ENCODE results near the gene GAL3ST2. TPM values are rescaled to one million over a fixed set of nuclear protein-coding genes. Genes with fewer than 3 reads are reported as not detected.

The GAL3ST2 gene
- total and polyA plus RNA-seq, 5 donors from 2014 or later = 1.1 TPM; not detected in 4

DNA sequence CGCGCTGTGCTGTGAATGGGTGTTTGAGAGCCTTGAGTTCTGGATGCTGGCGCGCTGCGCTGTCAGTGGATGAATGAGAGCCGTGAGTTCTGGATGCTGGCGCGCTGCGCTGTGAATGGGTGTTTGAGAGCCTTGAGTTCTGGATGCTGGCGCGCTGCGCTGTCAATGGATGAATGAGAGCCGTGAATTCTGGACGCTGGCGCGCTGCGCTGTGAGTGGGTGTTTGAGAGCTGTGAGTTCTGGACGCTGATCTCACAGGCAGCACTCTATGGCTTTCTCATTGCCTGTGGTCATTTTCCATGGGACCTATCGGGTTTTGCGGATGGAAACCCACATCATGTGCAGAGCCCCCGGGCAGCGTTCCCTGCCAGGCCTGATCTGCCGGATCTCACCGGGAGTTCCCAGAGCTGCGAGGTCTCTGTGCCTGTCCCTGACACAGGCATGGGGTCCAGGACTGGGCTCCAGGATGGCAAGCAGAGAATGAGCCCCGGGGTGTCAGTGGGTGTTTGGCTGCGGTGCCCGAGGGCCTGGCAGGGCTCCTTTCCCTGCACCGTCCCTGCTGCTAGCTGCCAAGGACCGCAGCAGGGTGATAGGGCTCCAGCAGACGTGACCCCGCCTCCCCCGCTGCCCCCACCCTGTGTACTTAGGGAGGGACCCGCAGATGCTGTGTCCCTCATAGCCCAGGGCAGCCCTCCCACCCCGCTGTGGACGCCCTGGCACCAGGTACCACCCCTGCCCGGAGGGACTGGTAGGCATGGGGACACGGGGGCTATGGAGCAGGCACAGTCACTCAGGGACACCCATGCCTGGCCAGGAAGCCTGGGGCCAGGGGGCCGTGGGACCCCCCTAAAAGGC, 72.4 kb downstream of the GAL3ST2 start:
- Histone ChIP-seq H3K27me3 (ENCODE audit: control insufficient read depth, insufficient read depth, low read length) (no peaks in the 10 kb centered on the region), H3K27ac (ENCODE audit: insufficient read depth, low read length, poor library complexity, severe bottlenecking) (no peak overlapping the region), H3K4me1 (ENCODE audit: control insufficient read depth, insufficient read depth, low read length, poor library complexity, severe bottlenecking) (peaks cover 14% of the 10 kb centered on the region), H3K4me3 (ENCODE audit: low read depth, low read length) (no peak overlapping the region), H3K9me3 (ENCODE audit: control insufficient read depth in 2 of 2, low read length in 2 of 2) (no peaks in the 10 kb centered on the region), H3K36me3 (ENCODE audit: control insufficient read depth, insufficient read depth, low read length) (no peaks in the 10 kb centered on the region)
- no peak for ATAC-seq (ENCODE audit: low read depth in 2 of 2)
- Mint-ChIP-seq H3K4me1 (peaks cover 0 to 21% (median 9%) of the 10 kb centered on the region in 4 donors), H3K27me3 (no peaks in the 10 kb centered on the region), H3K9me3 (no peaks in the 10 kb centered on the region), H3K4me3 (no peak overlapping the region), H3K27ac (no peak overlapping the region), H3K36me3 (no peaks in the 10 kb centered on the region)
- DNase-seq = no peak

- Histone ChIP-seq H3K4me1 (ENCODE audit: control insufficient read depth, insufficient read depth, low read length, poor library complexity, severe bottlenecking) (peaks cover 6% of the 10 kb centered on the region), H3K9me3 (ENCODE audit: control insufficient read depth in 2 of 2, low read length in 2 of 2) (no peaks in the 10 kb centered on the region), H3K36me3 (ENCODE audit: control insufficient read depth, insufficient read depth, low read length) (no peaks in the 10 kb centered on the region), H3K27me3 (ENCODE audit: control insufficient read depth, insufficient read depth, low read length) (no peaks in the 10 kb centered on the region), H3K27ac (ENCODE audit: insufficient read depth, low read length, poor library complexity, severe bottlenecking) (no peak overlapping the region), H3K4me3 (ENCODE audit: low read depth, low read length) (no peak overlapping the region)
- peaks cover 0 to 15% (median 9%) of the 10 kb centered on the region in 4 donors for H3K4me1 Mint-ChIP-seq
- no peaks in the 10 kb centered on the region for H3K36me3 Mint-ChIP-seq
- H3K9me3 Mint-ChIP-seq = no peaks in the 10 kb centered on the region
- H3K27ac Mint-ChIP-seq = no peak overlapping the region
- DNase-seq (no peak), ATAC-seq (ENCODE audit: low read depth in 2 of 2) (no peak)
- no peak overlapping the region for H3K4me3 Mint-ChIP-seq
- no peaks in the 10 kb centered on the region for H3K27me3 Mint-ChIP-seq
These were observed 73.3 kb downstream of the GAL3ST2 start for GRCh38 chr2:241849616-241850543.

DNA sequence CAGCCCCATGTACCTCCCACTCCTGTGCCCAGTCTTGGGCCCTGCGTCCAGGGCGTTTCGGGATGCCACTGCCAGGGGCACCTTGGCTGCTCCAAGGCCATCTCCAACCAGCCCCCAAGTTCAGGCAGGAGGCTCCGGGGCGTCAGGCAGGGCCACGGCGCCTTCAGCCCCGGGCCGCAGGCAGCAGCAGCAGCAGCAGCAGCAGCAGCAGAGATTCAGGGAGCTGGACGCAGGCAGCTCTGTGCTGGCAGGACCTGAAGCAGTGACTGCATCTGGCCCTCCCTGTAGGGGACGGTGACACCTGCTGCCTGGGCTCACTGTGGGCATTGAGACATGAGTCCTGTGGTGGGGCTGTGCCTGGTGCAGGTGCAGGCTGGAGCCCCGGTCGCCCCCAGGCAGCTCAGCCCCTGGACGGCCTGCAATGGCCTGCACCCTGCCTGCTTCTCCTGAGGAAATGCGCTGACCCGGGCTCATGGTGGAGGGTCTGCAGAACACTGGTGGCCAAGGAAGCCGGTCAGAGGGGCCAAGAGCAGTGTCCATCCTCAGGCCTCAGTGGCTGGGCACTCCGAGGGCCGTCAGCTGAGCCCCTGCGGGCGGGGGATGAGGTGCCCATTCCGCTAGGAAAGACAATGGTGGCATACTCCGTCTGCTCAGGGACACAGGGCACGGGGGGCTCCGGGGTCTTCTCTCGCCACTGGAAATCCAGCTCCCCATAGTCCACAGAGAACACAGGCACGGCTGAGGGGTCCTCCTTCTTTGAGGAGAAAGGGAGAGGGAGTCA, 74.1 kb downstream of the GAL3ST2 start:
- no peak for ATAC-seq (ENCODE audit: low read depth in 2 of 2)
- H3K4me1 Mint-ChIP-seq = peaks cover 0 to 9% (median 5%) of the 10 kb centered on the region in 4 donors

GRCh38 chr2:241851325-241852115, 74.9 kb downstream of the GAL3ST2 start:
- H3K36me3 Mint-ChIP-seq = no peaks in the 10 kb centered on the region
- Histone ChIP-seq H3K9me3 (ENCODE audit: control insufficient read depth in 2 of 2, low read length in 2 of 2) (no peaks in the 10 kb centered on the region), H3K4me1 (ENCODE audit: control insufficient read depth, insufficient read depth, low read length, poor library complexity, severe bottlenecking) (peaks cover under 1% of the 10 kb centered on the region), H3K27me3 (ENCODE audit: control insufficient read depth, insufficient read depth, low read length) (no peaks in the 10 kb centered on the region), H3K4me3 (ENCODE audit: low read depth, low read length) (no peak overlapping the region), H3K36me3 (ENCODE audit: control insufficient read depth, insufficient read depth, low read length) (no peaks in the 10 kb centered on the region), H3K27ac (ENCODE audit: insufficient read depth, low read length, poor library complexity, severe bottlenecking) (no peak overlapping the region)
- H3K27ac Mint-ChIP-seq = no peak overlapping the region
- no peaks in the 10 kb centered on the region for H3K27me3 Mint-ChIP-seq
- DNase-seq (no peak), ATAC-seq (ENCODE audit: low read depth in 2 of 2) (no peak)
- H3K4me3 Mint-ChIP-seq = no peak overlapping the region
- no peaks in the 10 kb centered on the region for H3K9me3 Mint-ChIP-seq
- peaks cover 0 to 10% (median 2%) of the 10 kb centered on the region in 4 donors for H3K4me1 Mint-ChIP-seq

More for the DNA sequence above, 74.1 kb downstream of the GAL3ST2 start:
- Histone ChIP-seq H3K27ac (ENCODE audit: insufficient read depth, low read length, poor library complexity, severe bottlenecking) (no peak overlapping the region), H3K36me3 (ENCODE audit: control insufficient read depth, insufficient read depth, low read length) (no peaks in the 10 kb centered on the region), H3K4me1 (ENCODE audit: control insufficient read depth, insufficient read depth, low read length, poor library complexity, severe bottlenecking) (no peaks in the 10 kb centered on the region), H3K4me3 (ENCODE audit: low read depth, low read length) (no peak overlapping the region), H3K27me3 (ENCODE audit: control insufficient read depth, insufficient read depth, low read length) (no peaks in the 10 kb centered on the region), H3K9me3 (ENCODE audit: control insufficient read depth in 2 of 2, low read length in 2 of 2) (no peaks in the 10 kb centered on the region)
- Mint-ChIP-seq H3K4me3 (no peak overlapping the region), H3K36me3 (no peaks in the 10 kb centered on the region), H3K9me3 (no peaks in the 10 kb centered on the region), H3K27ac (no peak overlapping the region), H3K27me3 (no peaks in the 10 kb centered on the region)
- no peak for DNase-seq

DNA sequence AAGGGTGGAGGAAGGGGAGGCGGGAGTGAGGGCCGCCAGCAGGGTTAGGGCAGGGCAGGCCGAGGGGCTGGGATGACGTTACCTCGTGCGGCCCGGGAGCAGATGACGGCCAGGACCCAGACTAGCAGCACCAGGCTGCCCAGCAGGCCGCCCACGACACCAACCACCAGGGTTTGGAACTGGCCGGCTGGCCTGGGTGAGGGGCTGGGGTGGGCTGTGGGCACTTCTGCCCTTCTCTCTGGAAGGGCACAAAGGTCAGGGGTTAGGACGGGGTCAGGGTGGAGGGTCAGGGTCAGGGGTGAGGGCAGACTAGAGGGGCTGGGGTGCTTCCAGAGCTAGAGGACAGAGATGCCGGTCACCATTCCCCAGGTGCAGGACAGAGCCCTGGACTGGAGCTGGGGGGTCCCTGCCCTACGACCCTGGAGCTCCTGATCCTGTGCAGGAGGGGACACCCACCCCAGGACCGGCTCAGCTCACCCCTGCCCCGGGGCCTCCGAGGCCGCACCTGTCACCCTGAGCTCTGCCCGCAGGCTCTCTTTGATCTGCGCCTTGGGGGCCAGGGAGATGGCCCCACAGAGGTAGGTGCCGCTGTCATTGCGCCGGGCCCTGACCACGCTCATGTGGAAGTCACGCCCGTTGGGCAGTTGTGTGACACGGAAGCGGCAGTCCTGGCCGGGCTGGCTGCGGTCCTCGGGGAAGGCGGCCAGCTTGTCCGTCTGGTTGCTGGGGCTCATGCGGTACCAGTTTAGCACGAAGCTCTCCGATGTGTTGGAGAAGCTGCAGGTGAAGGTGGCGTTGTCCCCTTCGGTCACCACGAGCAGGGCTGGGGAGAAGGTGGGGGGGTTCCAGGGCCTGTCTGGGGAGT, 75.7 kb downstream of the GAL3ST2 start:
- no peaks in the 10 kb centered on the region for H3K27me3 Mint-ChIP-seq
- H3K27me3 ChIP-seq (ENCODE audit: control insufficient read depth, insufficient read depth, low read length) = no peaks in the 10 kb centered on the region
- H3K4me1 ChIP-seq (ENCODE audit: control insufficient read depth, insufficient read depth, low read length, poor library complexity, severe bottlenecking) = peaks cover 9% of the 10 kb centered on the region
- no peaks in the 10 kb centered on the region for H3K36me3 ChIP-seq (ENCODE audit: control insufficient read depth, insufficient read depth, low read length)
- peak overlapping the region in 1 of 3 donors; percentile 62 for H3K27ac Mint-ChIP-seq
- H3K4me3 ChIP-seq (ENCODE audit: low read depth, low read length) = no peak overlapping the region
- H3K9me3 Mint-ChIP-seq = no peaks in the 10 kb centered on the region
- DNase-seq (no peak), ATAC-seq (ENCODE audit: low read depth in 2 of 2) (no peak)
- H3K36me3 Mint-ChIP-seq = no peaks in the 10 kb centered on the region
- no peak overlapping the region for H3K27ac ChIP-seq (ENCODE audit: insufficient read depth, low read length, poor library complexity, severe bottlenecking)
- no peak overlapping the region for H3K4me3 Mint-ChIP-seq
- peaks cover 0 to 12% (median 4%) of the 10 kb centered on the region in 4 donors for H3K4me1 Mint-ChIP-seq
- H3K9me3 ChIP-seq (ENCODE audit: control insufficient read depth in 2 of 2, low read length in 2 of 2) = no peaks in the 10 kb centered on the region

DNA sequence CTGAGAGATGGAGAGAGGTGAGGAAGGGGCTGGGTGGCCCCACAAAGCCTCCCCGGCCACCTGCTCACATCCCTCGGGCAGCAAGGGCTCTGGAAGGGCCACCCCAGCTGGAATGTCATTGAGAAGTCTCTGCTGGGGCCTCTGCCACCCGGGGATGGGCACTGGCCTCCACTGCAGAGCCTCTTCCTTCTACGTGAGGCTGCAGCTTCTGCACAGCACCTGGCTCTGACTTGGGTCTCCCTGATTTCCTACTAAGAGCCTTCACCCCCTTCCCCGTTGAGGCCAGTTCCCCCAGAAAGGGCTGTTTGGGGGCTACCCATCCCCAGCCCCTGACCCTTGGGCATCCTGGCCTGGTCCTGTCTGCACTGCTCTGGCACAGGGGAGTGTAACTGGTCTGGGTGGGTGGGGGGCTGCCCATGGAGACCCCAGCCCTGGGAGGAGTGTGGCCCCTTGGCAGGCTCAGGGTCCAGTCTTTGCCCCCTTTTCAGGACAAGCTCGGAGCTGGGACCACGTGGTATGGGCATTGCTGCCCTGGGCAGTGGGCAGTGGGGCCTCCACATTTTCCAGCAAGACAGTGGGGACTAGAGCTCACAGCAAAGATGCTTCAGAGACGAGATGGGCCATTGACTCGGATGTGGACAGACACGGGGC, 76.5 kb downstream of the GAL3ST2 start:
- Histone ChIP-seq H3K4me1 (ENCODE audit: control insufficient read depth, insufficient read depth, low read length, poor library complexity, severe bottlenecking) (peaks cover 16% of the 10 kb centered on the region), H3K27ac (ENCODE audit: insufficient read depth, low read length, poor library complexity, severe bottlenecking) (no peak overlapping the region), H3K27me3 (ENCODE audit: control insufficient read depth, insufficient read depth, low read length) (no peaks in the 10 kb centered on the region), H3K4me3 (ENCODE audit: low read depth, low read length) (no peak overlapping the region), H3K36me3 (ENCODE audit: control insufficient read depth, insufficient read depth, low read length) (no peaks in the 10 kb centered on the region), H3K9me3 (ENCODE audit: control insufficient read depth in 2 of 2, low read length in 2 of 2) (no peaks in the 10 kb centered on the region)
- Mint-ChIP-seq H3K4me3 (no peak overlapping the region), H3K9me3 (no peaks in the 10 kb centered on the region), H3K36me3 (no peaks in the 10 kb centered on the region), H3K27me3 (no peaks in the 10 kb centered on the region), H3K27ac (peak overlapping the region in 1 of 3 donors; percentile 62), H3K4me1 (peaks cover 0 to 16% (median 7%) of the 10 kb centered on the region in 4 donors)
- no peak for ATAC-seq (ENCODE audit: low read depth in 2 of 2)
- no peak for DNase-seq
